NK-92 treated with Interleukin-12 subunit alpha and Interleukin-12 subunit beta, amount 100 ng/mL, for 24 hours (cell line): Measurements from ENCODE around the gene TP73.

Experiments used
- DNase-seq: peaks from one replicate; lab custom pipeline; 2025; lab: John Stamatoyannopoulos, UW

TP73 gene

DNA sequence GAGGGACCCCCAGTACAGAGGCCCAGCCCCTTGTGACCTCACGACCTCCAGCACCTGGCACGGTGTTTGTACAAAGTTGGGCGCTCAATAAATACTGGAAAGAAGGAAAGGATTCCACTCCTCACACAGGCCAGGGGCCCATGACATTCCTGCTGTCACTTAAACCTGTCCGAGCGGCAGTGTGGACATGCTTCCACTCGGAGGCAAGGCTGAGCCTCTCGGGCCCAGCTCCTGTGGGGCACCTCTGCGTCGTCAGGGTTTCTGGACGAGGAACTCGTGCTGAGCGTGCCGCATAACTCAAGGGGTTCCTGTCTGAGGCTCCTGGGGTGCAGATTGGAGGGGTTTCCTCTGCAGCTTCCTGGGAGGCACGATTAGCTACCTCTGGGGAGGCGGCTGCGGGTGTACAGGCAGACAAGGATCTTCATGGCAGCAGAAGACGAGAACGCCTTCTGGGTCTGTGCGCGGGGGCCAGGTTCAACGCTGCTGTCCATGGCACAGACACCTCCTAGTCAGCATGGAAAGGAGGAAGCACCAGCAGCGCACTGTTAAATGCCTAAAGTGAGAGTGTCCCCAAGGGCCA is 116.6 kb downstream of the TP73 start:
- no peak for DNase-seq

DNA sequence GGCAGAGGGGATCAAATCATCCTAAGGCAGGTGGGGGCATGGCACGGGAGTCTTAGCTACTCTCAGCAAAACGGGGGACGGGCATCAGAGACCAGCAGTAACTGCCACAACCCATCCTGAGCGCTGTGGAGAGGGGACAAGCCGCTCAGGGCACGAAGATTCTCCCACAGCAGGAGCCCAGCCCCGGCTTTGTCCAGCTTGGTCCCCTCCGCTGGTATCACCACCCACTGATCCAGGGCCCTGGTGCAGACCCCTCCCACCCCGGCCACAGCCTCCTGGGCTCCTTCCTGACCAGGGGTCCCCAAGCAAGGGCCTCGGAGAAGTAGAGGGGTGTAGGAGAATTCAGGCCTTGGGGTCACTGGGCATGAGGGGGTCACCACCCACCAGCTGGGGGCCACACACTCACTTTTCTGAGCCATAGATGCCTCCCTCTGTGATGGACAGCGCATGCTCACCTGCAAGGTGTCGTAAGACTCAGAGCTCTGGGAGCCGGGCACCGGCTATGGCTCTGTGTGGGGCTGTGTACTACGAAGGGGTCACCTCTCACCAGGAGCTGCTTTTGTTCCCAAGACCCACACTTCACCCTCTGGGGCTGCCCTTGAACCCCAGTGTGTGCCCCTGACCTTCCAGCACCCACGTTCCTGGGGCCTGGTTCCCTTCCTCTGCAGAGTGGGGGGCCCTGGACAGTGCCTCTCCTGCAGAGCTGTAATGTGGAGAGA is 117.9 kb downstream of the TP73 start:
- DNase-seq: no peak

DNA sequence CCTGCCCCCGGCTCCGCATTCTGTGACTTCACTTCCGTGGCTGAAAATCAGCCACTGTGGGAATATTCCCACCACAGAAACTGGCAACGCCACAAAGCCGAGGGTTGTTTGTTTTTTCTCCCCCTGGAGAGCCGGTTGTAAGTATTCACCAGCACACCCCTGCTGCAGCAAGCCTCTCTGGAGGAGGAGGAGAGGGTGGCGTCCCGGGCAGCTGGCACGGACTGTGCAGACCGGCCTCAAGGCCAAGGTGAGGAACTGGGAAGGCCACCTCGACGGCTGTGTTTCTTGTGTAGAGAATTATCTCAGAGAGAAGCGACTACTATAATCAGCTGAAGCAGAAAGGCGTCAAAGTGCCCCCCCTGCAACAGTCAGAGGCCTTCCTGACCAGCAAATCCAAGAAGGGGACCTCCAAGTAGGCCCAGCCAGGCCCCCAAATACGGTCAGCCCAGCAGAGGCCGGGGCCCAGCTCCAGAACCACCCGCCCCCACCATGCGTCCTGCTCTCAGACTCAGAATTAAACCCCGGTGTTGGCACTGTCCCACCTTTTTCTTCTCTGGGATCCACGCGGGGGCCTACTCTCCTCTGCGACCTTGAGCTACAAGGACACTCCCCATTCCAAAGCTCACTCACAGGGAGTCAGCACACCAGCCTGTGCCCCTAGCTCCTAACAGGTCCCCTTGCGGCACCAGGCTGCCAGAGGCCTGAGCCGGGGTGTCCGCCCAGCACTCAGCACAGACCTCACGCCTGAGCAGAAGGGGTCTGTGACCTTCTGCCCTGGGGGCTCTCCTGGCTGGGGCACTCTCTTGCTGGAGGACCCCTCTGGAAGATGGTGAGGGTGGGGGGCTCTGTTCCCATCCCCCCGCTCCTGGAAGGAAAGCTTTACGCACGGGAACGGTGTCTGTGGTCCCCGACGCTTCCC is 119.1 kb downstream of the TP73 start:
- no peak for DNase-seq

DNA sequence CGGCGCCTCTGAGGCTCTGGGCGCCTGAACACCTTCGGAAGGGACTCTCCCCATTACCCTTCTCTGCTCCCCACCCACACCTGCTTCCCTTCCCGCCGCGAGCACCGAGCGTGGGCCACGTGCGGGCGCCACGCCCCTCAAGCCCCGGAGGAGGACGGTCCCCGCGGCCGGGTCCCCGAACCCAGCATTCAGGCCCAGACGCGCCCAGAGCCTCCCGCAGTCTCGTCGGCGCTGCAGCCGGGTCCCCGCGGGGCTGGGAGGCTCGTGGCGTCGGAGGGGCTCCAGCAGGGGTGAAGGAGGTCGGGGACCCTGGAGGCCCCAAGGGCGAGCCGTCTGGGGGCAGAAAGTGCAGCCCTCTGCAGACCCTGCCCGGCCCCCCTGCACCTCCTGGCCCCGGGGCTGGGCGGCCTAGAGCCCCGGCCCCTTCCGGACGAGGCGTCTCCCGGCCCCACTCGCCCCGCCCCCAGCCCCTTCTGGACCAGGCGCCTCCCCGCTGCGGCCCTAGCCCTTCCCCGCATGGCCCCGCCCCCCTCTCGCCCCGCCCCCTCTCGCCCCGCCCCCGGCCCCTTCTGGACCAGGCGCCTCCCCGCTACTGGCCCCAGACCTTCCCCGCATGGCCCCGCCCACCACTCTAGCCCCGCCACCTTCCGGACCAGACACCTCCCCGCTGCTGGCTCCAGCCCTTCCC is 119.9 kb downstream of the TP73 start:
- no peak for DNase-seq

DNA sequence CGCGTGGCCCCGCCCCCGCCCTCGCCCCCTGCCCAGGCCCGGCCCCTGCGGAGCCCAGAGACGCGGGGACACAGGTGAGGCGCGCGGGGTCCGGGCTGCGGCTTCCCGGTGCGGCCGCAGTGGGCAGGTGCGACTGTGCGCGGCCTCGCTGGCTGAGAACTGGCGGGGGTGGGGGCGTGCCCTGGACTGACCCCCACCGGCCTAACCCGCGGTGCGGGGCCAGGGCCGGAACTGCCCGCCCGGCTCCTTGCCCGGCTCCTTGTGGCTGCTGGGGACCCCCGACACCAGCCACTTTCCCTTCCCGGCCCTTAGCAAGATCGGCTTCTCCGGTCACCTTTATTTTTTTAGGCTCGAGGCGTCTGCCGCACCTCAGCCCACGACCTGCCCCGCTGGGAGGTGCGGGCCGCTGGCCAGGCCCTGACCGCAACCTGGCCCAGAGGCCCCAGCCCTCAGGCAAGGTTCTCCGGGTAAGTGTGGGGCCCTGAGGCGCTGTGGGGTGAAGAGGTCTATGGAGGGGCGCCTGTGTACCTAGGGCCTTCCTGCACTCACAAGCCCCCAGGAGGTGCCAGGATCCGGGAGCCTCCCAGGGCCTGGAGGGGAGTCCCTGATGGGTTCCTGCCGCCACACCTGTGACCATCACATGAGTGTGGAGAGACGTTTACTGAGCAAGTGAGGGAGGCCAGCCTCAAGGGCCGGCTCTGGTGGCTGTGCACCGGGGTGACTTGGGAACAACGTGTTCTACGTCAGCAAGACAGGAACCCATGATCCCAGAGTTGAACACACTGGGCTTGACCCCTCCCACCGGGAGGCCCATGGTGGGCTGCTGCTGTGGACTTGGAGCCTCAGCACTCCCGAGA is 120.6 kb downstream of the TP73 start, which contains the start of gene SMIM1:
Gene SMIM1, plus strand, starts transcription at position 35 of the 857 bp plus-strand sequence. CDS start 2,625 bp downstream, outside the sequence.
- DNase-seq: no peak

DNA sequence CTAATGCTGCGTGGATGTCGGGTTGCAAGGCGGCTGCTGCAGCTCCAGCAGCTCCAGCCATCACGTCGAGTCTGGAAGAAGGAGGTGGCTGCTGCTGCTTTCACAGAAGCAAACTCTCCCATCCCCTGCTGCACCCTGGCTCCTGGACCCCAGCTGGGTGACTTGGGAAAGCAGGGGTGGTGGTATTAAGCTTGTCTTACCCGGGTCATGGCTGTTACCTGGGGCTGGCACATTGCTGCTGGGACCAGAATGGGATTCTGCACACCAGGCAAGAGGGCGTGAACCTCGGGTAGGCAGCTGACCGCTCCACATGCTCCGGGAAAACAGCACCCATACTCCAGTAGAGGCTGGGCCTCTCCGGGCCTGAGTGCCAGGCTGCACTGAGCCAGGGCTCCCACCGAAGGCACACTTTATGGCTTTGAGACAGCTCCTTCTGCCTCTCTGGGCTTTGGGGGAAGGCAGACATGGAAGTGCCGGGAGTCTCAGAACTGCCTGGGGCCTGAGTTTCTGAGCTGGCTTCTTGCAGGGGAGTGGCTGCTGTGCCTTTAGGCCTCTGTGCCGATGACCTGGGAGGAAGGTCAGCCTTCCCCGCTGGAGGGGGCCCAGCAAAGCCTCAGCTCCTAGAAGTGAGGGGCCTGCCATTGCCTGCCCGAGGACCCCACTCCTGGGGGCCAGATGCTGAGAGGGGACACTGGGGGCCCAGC is 121.4 kb downstream of the TP73 start:
- no peak for DNase-seq

DNA sequence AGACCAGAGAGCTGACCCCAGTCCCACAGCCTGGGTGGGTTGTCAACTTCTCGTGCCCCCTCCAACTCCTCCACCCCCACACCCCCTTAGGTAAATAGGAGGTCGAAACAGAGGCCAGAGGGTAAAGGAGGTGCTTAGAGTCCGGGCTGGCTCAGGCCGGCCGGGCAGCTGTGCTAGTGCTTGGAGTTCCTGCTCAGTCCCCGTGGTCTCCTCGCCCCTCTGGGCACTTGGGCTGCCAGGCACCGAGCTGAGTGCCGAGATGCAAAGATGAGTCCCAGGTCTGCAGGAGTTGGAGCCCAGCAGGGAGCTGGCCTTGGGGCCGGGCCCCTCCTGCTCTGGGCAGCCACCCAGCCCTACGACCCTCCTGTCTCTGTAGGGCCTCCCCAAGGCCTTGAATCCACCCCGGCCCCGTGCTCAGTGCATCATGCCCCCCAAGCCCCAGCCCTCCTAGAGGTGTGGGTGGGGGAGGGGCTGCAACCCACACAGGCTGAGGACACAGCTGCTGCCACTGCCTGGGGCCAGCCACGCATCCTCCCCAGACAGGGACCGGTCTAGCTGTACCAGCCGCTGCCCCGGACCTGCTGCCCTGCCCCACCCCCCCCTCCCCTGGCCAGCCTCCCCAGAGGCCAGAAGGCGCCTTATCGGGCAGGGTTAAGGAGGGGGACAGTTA is 122.1 kb downstream of the TP73 start:
- no peak for DNase-seq

DNA sequence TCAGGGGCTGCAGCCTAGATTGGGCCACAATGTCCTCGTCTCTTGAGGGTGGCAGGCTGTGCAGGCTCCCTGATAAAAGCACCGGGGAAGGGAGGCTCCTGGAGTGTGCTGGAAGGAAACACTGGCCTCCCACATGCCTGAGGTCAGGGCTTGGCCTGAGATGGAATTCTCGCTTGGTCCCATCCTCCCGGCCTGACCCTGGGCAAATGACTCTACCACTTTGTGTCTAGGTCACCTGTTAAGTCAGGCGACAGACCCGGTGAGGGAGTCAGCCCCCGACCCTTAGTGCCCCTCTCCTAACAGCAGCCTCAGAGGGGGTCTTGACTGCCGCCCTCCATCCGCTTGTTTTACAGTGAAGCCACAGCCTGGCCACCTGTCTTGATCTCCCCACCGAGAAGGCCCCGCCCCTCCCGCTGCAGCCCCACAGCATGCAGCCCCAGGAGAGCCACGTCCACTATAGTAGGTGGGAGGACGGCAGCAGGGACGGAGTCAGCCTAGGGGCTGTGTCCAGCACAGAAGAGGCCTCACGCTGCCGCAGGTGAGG is 122.7 kb downstream of the TP73 start:
- no peak for DNase-seq

DNA sequence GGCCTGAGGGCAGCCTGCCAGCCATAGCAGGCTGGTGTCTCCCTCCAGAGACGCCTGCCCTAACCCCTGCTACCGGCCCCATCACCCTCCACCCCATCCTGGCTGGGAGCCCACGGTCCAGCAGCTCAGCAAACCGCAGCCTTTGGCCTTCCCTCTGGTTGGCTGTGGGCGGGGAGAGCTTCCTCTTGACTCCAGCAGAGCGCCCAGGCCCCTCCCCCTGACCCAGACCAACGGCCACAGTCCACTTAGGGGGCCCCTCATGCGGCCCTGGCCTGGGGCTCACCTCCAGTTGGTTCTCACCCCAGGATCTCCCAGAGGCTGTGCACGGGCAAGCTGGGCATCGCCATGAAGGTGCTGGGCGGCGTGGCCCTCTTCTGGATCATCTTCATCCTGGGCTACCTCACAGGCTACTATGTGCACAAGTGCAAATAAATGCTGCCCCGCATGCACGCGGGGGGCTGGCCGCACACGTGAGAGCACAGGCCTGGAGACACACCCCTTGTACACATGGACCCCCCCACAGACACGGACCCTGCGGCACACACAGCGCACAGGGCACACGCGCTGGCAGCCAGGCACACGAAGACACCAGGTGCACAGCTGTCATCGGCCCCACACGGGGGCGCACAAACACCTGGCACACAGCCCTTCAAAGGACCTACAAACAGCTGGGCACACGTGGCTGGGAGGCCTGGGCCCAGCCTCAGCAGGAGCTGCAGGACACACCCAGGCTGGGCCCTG is 123.3 kb downstream of the TP73 start:
- DNase-seq: no peak

DNA sequence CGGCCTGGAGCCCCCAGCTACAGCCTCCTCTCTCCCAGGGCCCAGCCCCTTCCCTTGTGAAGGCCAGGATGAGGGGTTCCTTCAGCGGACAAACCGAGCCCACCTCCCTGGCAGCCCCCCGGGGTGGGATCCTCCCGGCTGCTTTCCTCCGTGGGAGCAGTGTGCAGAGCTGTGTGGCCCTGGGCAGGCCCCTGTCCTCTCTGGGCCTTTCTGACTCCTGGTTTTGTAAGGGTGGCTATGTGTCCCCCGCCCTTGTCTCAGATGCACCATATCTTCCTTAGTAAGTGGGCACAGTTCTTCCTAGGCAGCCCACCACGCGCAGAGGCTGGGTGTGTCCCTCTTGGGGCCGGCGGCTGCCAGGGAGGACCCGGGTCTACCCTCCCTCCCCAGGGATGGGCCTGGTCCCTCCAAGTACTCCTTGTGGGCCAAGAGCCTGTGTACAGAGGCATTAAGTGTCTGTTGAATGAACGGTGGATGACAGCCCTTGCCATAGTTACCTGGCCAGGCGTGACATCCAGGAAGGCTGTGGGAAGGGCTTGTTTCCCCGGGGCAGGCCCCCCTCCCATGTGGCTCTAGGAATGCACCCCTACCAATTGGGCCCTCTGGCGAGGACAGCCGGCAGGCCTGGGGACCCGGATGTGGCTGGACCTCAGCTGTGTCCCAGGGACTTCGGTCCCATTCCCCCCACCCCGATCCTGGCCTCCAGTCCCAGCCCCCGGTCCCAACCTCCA is 124.1 kb downstream of the TP73 start:
- DNase-seq: no peak

DNA sequence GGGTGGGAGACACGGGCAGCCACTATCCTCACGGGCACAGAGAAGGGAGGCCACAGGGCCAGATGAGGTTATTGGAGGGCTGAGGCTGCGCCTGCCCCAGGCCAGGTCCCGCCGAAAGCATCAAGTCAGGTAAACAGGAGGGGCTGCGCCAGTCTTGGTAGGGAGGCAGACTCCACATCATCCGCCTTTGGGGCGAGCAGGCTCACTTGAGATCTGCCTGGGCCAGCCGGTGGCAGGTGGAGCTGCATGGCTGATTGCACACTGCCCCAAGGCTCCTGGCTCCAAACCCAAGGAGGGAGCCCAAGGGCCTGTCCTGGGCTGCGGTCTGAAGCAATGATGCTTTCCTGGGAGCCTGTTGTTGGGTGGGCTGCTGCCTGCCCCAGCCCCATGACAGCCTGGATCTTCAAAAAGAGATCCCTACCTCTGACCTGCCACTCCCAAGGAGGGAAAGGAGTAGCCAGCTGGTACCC is 124.8 kb downstream of the TP73 start:
- no peak for DNase-seq

DNA sequence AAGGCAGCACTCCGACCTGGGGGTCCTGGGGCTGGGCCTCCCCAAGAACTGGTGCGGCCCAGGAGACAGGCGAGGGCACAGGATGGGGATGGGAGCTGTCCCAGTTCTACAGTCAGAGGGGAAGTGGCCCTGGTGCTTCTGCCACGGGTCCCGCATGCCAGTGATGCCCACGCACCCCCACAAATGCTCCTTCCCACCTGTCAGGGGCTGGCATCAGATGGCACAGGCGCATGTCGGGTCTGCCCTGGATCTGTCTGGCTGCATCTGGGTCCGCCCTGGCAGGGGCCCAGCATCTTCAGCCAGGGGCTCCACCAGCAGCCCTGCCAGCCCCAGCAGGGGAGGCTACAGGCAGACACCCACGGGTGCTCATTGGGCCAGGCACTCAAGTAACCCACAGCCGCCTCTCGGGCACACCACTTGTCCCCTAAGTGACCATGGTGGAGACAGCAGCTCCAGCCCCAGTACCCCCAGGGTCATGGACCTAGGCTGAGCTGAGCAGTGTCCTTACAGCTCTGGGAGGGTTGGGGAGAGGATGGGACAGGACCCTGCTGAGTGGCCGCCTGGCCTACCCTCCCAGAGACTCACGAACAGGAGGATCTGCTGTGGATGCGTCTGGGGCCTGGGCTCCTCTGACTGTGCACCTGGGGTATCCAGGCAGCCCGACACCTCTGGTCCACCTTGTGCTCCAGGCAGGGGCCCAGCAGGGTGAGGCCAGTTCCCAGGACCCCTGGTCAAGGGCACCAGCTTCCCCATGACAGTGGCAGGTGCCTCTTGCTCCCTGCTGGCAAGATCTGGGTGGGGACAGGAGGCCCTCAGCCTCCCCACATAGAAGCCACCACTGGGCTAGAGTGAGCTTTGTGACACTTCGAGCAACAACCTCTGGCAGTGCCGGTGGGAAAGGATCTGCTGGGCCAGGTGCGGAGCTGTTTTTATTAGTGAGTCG is 125.6 kb downstream of the TP73 start:
- DNase-seq: no peak

DNA sequence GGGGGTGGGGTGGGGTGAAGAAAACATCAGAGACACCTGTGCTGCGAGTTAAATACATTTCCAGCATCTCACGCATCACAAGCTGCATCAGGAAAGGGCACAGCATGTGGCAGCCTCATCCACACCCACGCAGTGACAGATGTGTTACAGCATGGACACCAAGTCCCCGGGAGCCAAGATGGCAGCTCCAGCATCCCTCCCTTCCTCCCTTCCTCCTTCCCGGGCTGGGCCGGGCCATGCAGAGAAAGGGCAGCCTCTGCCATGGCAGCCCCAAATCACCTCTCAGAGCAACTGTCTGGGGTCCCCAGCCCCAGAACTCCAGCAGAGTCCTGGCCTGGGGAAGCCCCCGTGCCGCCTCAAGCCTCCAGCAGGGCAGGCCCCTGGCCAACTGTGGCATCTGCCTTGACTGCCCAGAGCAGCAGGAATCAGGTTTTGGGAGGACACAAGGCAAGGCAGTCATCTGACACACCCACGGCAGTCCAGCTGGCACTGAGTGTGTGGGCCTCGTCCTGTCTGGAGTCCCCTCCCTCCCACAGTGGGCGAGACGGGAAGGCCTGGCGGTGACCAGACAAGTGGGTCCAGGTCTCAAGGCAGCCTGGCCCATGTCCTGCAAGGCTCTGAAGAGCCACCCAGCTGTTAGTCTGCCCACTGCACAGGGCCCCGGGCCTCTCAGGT is 126.4 kb downstream of the TP73 start:
- DNase-seq: no peak

DNA sequence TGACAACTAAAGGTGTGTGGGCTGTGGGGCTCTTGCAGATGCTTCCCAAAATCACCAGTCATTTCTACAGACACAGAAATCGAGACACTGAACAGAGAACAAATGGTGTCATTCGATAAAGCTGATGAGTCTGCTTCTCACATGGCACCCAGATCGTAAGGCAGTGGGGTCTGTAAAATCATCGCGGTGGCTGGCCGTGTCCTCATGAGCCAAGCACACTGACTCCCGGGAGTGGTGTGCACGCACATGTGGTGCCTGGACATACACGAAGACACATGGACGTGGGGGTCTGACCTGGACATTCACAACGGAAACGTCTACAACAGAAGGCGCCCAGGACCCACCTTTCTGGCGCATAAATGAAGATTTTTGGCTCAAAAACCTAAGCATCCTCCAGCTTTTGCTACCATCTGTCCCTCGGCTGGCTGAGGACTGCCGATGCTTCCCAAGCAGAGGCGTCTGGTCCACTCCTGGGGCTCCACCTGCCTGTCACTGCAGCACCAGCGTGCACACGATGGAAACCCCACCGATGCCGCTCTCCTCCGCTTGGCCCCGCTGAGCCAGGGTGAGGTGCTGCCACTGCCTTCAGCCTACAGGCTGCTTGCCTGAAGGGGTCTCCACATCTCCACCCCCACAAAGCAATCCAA is 127.1 kb downstream of the TP73 start:
- no peak for DNase-seq

DNA sequence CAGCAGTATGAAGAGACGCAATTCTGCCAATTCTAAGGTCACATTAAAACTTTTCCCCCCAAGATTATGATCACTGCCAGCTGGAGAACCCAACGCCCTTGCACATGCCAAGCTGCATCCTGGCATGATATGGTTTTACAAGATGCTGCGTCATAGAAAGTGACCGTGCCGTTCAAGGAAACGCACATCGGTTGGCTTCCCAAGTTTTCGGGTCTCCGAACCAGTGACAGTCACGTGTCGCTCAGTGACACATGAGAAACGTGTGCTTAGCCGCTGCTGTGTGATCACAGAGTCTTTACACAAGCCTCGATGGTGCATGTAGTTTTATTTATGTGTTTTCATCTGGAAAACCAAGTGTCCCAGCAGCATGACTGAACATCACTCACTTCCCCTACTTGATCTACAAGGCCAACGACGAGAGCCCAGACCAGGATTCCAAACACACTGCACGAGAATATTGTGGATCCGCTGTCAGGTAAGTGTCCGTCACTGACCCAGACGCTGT is 127.6 kb downstream of the TP73 start:
- DNase-seq: no peak

DNA sequence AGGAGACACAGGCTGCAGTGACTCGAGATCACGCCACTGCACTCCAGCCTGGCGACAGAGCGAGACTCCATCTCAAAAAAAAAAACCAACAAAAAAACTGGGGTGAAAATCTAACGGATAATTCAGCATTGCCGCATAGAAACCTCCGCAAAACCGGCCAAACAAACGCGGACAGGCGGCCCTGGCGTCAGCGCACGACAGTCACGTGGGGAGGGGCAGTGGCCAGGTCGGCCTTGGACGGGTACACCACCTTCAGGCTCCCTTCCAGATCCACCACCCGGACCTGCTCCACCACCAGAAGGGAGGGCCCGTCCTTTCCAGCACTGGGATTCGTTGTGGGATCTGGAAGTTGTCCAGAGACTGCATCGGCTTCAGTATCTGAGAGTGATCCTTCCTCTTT is 128.6 kb downstream of the TP73 start:
- no peak for DNase-seq
